Measurements from ENCODE around the gene CARD11.

GRCh38 chr7:2934211-2934731 lies 109.4 kb downstream of the CARD11 start:
- peak in 1 of 2 donors; percentile 12 for TF ChIP-seq CTCF (conservative IDR thresholded peaks at IDR 0.05 in 1 of 2, IDR thresholded peaks at IDR 0.05 in 1 of 2; ENCODE audit: low read depth in 1 of 2, low read length in 2 of 2)
- no peak for TF ChIP-seq EZH2 (IDR thresholded peaks at IDR 0.05; ENCODE audit: low read length, missing control alignments)

Measured in fibroblast of lung (primary cell).